KMS-11 (cell line): Measurements from ENCODE around the gene DLL4.

Experiments
- H2AFZ ChIP-seq: fragments of 200-600 bp; sonication (generic); 2 replicates; pipeline ENCODE4 v1.6.1; 2016; ENCODE audit warnings: antibody characterized with exemption, mixed run types, low read depth
- H3K27ac ChIP-seq: fragments of 200-600 bp; sonication (generic); 2 replicates; pipeline ENCODE4 v1.6.1; 2016; ENCODE audit warnings: mild to moderate bottlenecking, mixed run types
- H3K27me3 ChIP-seq: fragments of 200-600 bp; sonication (generic); 2 replicates; pipeline ENCODE4 v1.6.1; 2017; ENCODE audit warnings: mild to moderate bottlenecking, low read depth, mixed run types, moderate library complexity; ENCODE audit not compliant: insufficient read depth
- H3K36me3 ChIP-seq: fragments of 200-600 bp; sonication (generic); 2 replicates; pipeline ENCODE4 v1.6.1; 2017; ENCODE audit warnings: mild to moderate bottlenecking, mixed run types; ENCODE audit not compliant: insufficient read depth
- H3K4me1 ChIP-seq: fragments of 200-600 bp; sonication (generic); 2 replicates; pipeline ENCODE4 v1.6.1; 2016; ENCODE audit warnings: mild to moderate bottlenecking, low read depth, mixed run types; ENCODE audit not compliant: poor library complexity, severe bottlenecking
- H3K4me2 ChIP-seq: fragments of 200-600 bp; sonication (generic); 2 replicates; pipeline ENCODE4 v1.7.0; 2016; ENCODE audit warnings: mild to moderate bottlenecking, mixed run types
- H3K4me3 ChIP-seq: fragments of 200-600 bp; sonication (generic); IDR thresholded peaks from 2 replicates; pipeline ENCODE4 v1.6.1; 2017; ENCODE audit warnings: low read depth, low read length, mixed read lengths; ENCODE audit not compliant: insufficient read depth
- H3K79me2 ChIP-seq: fragments of 200-600 bp; sonication (generic); 2 replicates; pipeline ENCODE4 v1.6.1; 2016; ENCODE audit warnings: low read depth, mixed run types; ENCODE audit not compliant: insufficient read depth
- H3K9ac ChIP-seq: fragments of 200-600 bp; sonication (generic); 2 replicates; pipeline ENCODE4 v1.6.1; 2016; ENCODE audit warnings: mild to moderate bottlenecking, mixed run types
- H4K20me1 ChIP-seq: fragments of 200-600 bp; sonication (generic); 2 replicates; pipeline ENCODE4 v1.6.1; 2016; ENCODE audit warnings: mild to moderate bottlenecking, mixed run types; ENCODE audit not compliant: insufficient read depth
- TF ChIP-seq, protein P1 (sequence below): fragments of 200-600 bp; sonication (generic); conservative IDR thresholded peaks from 2 replicates; pipeline ENCODE4 v1.6.1; 2017; ENCODE audit warnings: low read depth, mild to moderate bottlenecking, antibody characterized with exemption, low read length, moderate library complexity, mixed read lengths

The DLL4 gene

DNA sequence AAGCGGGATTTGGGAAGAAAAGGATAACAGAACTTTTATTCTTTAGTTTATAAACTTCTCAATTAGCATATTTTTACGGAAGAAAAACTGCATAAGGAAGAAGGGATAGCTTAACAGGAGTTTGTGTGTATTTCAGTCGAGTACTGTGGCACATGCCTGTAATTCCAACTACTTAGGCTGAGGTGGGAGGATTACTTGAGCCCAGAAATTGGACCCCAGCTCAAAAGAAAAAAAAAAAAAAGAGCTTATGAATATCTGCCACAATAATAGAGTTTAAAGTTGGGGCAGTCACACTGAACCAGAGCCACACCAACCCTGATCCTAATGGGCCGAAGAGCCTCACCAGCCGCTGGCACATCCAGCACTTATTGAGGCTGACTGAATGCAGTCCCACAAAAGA is 55.3 kb downstream of the DLL4 start:
- Histone ChIP-seq H3K4me1 (no peaks in the 10 kb centered on the region), H3K4me2 (no peak overlapping the region), H3K36me3 (peaks cover 10% of the 10 kb centered on the region; the same call in 1 of the 2 replicates), H3K9ac (no peak overlapping the region), H4K20me1 (no peaks in the 10 kb centered on the region), H3K4me3 (no peak overlapping the region), H3K27me3 (no peaks in the 10 kb centered on the region), H2AFZ (no peak overlapping the region), H3K27ac (no peak overlapping the region), H3K79me2 (no peaks in the 10 kb centered on the region)
- TF ChIP-seq, protein P1, sequence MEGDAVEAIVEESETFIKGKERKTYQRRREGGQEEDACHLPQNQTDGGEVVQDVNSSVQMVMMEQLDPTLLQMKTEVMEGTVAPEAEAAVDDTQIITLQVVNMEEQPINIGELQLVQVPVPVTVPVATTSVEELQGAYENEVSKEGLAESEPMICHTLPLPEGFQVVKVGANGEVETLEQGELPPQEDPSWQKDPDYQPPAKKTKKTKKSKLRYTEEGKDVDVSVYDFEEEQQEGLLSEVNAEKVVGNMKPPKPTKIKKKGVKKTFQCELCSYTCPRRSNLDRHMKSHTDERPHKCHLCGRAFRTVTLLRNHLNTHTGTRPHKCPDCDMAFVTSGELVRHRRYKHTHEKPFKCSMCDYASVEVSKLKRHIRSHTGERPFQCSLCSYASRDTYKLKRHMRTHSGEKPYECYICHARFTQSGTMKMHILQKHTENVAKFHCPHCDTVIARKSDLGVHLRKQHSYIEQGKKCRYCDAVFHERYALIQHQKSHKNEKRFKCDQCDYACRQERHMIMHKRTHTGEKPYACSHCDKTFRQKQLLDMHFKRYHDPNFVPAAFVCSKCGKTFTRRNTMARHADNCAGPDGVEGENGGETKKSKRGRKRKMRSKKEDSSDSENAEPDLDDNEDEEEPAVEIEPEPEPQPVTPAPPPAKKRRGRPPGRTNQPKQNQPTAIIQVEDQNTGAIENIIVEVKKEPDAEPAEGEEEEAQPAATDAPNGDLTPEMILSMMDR = no peak

DNA sequence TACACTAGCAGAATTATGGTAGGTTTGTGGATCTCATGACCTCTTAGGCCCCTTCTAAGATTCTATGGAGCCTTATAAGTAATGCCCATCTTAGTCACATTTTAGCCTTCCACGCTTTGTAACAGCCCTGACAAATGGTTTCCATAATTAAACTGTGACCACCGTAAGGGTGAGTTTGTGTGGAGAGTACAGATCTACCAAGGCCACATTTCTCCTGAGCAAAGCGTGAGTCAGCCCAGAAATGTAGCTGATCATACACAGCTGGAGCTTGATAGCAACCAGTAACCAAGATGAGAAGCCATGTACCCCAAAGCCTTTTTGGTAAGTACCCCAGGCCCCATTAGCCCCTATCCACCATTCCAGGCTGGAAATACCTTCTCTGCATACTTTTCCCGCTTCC is 55.8 kb downstream of the DLL4 start:
- no peak overlapping the region for H3K4me2 ChIP-seq

DNA sequence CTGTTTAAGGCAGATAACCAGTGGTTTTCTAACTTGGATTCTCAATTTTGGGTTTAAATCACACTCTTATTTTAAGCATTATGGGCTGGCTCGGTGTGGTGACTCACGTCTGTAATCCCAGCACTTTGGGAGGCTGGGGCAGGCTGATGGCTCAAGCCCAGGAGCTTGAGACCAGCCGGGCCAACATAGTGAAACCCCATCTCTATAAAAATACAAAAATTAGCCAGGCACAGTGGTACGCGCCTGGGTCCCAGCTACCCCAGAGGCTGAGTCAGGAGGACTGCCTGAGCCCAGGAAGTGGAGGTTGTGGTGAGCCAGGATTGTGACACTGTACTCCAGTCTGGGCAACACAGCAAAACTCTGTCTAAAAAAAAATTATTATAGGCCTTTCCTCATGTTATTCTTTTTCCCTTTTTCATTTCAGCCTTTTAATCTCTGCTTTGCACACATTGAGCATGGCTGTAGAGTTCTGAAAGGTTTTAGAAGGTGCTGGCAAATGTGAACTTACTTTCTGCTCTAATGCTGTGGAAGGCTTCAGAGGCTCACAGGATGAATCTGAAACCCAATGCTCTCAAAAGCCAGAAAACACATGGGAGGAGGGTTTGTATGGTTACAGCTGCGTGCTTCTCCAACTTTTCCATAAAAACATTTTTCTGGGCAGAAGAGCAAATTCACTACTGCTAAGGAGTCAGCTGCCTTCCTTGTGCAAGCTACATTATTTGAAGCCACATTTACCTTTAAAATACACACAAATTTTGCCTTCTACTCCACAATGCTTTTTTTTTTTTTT is 56.6 kb downstream of the DLL4 start:
- no peaks in the 10 kb centered on the region for H3K79me2 ChIP-seq
- H4K20me1 ChIP-seq = no peaks in the 10 kb centered on the region
- peaks cover 10% of the 10 kb centered on the region; the same call in 1 of the 2 replicates for H3K36me3 ChIP-seq
- no peak overlapping the region for H3K4me3 ChIP-seq
- TF ChIP-seq, protein P1 = no peak
- no peak overlapping the region for H3K27ac ChIP-seq
- no peak overlapping the region for H3K9ac ChIP-seq
- H2AFZ ChIP-seq = no peak overlapping the region
- H3K27me3 ChIP-seq = no peaks in the 10 kb centered on the region
- no peak overlapping the region for H3K4me2 ChIP-seq
- peaks cover 4% of the 10 kb centered on the region for H3K4me1 ChIP-seq

More for the DNA sequence above, 55.8 kb downstream of the DLL4 start:
- no peaks in the 10 kb centered on the region for H3K4me1 ChIP-seq
- no peaks in the 10 kb centered on the region for H3K27me3 ChIP-seq
- H3K27ac ChIP-seq = no peak overlapping the region
- no peaks in the 10 kb centered on the region for H3K79me2 ChIP-seq
- H3K9ac ChIP-seq = no peak overlapping the region
- TF ChIP-seq, protein P1 = no peak
- H2AFZ ChIP-seq = no peak overlapping the region
- H4K20me1 ChIP-seq = no peaks in the 10 kb centered on the region
- no peak overlapping the region for H3K4me3 ChIP-seq
- peaks cover 10% of the 10 kb centered on the region; the same call in 1 of the 2 replicates for H3K36me3 ChIP-seq

DNA sequence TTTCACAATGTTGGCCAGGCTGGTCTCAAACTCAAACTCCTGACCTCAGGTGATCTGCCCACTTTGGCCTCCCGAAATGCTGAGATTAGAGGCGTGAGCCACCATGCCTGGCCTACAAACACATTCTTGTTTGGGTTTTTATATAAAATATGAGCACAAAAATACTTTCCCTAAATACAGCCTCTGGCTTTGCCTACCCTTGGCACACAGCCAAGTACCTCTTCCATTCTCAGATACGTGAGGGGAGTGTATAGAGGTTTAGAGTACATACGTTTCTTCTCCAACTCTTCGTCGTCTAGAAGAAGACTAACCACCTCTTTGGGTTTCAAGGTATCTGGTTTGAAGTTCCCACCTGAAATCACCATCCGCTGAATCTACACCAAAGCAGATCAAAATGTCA is 57.7 kb downstream of the DLL4 start:
- Histone ChIP-seq H3K4me3 (no peak overlapping the region), H3K4me1 (peaks cover 4% of the 10 kb centered on the region), H3K27ac (no peak overlapping the region), H3K79me2 (no peaks in the 10 kb centered on the region), H4K20me1 (no peaks in the 10 kb centered on the region), H2AFZ (no peak overlapping the region), H3K4me2 (no peak overlapping the region), H3K27me3 (no peaks in the 10 kb centered on the region), H3K36me3 (peaks cover 10% of the 10 kb centered on the region; the same call in 1 of the 2 replicates), H3K9ac (no peak overlapping the region)
- TF ChIP-seq, protein P1 = no peak
